ENCODE data around the gene SETD7.
A peak's percentile ranks its signal among the peaks of the same experiment; 100 is the strongest.

SETD7 gene

GRCh38 chr4:139547979-139548378 is 8.0 kb downstream of the SETD7 start:
- no peak for DNase-seq

- DNase-seq = no peak
Measured at GRCh38 chr4:139540632-139541031, 15.4 kb downstream of the SETD7 start.

GRCh38 chr4:139540161-139540560 is 15.9 kb downstream of the SETD7 start:
- DNase-seq = no peak

GRCh38 chr4:139537292-139537691 is 18.7 kb downstream of the SETD7 start:
- DNase-seq = no peak

- no peak for DNase-seq
Measured at GRCh38 chr4:139535871-139536234, 20.2 kb downstream of the SETD7 start.

GRCh38 chr4:139535228-139535870 is 20.7 kb downstream of the SETD7 start:
- no peak for DNase-seq

GRCh38 chr4:139534287-139534950 is 21.6 kb downstream of the SETD7 start:
- no peak for DNase-seq

- no peak for DNase-seq
Measured at GRCh38 chr4:139533511-139533910, 22.5 kb downstream of the SETD7 start.

GRCh38 chr4:139532947-139533346 is 23.1 kb downstream of the SETD7 start:
- no peak for DNase-seq

GRCh38 chr4:139530833-139531427 is 25.1 kb downstream of the SETD7 start:
- DNase-seq = no peak

GRCh38 chr4:139528377-139529005 is 27.5 kb downstream of the SETD7 start:
- DNase-seq = no peak

GRCh38 chr4:139526928-139527327 is 29.1 kb downstream of the SETD7 start:
- DNase-seq = no peak

GRCh38 chr4:139525414-139525813 is 30.6 kb downstream of the SETD7 start:
- DNase-seq = no peak

- DNase-seq = no peak
Measured at GRCh38 chr4:139524062-139524631, 31.9 kb downstream of the SETD7 start.

GRCh38 chr4:139523076-139523475 is 32.9 kb downstream of the SETD7 start:
- DNase-seq = peak; percentile 22

- no peak for DNase-seq
Measured at GRCh38 chr4:139522457-139522856, 33.6 kb downstream of the SETD7 start.

- no peak for DNase-seq
Measured at GRCh38 chr4:139521754-139522401, 34.1 kb downstream of the SETD7 start.

GRCh38 chr4:139515531-139515958 is 40.5 kb downstream of the SETD7 start:
- no peak for DNase-seq

GRCh38 chr4:139514382-139515059 is 41.5 kb downstream of the SETD7 start:
- peak; percentile 93 for DNase-seq

GRCh38 chr4:139511320-139511719 is 44.7 kb downstream of the SETD7 start:
- no peak for DNase-seq

- DNase-seq = no peak
Measured at GRCh38 chr4:139509727-139510410, 46.1 kb downstream of the SETD7 start.
